Stimulated activated CD8-positive, alpha-beta memory T cell treated with anti-CD3 and anti-CD28 coated beads, Interleukin-15, amount 100 ng/mL, for 24 hours (primary cell): ENCODE data around the gene OR4Q3.
"Not testable (repeated sequence)": the region's sequence is repeated elsewhere in the genome, so short reads cannot be mapped to it uniquely, and the experiment has no call there.

Experiments
- DNase-seq: peaks from one replicate; pipeline ENCODE4 v3.0.0-alpha.2; 2020; ENCODE audit warnings: low read depth

Gene OR4Q3

GRCh38 chr14:19743256-19743655 is at the start of gene OR4Q3:
Gene OR4Q3 (plus strand): TSS chr14:19743571.
- DNase-seq: no peak

GRCh38 chr14:19729359-19729758 is 14.0 kb upstream of the OR4Q3 start:
- no peak for DNase-seq

GRCh38 chr14:19729763-19730162 is 13.6 kb upstream of the OR4Q3 start:
- DNase-seq: no peak

GRCh38 chr14:19733893-19734292 is 9.5 kb upstream of the OR4Q3 start:
- not testable (repeated sequence) for DNase-seq

GRCh38 chr14:19752316-19752715 is 8.9 kb downstream of the OR4Q3 start:
- not testable (repeated sequence) for DNase-seq

- no peak for DNase-seq
Measured at GRCh38 chr14:19754172-19754571, 10.8 kb downstream of the OR4Q3 start.

- not testable (repeated sequence) for DNase-seq
Measured at GRCh38 chr14:19771491-19771890, 28.1 kb downstream of the OR4Q3 start.

GRCh38 chr14:19771895-19772430 is 28.6 kb downstream of the OR4Q3 start:
- DNase-seq: no peak

GRCh38 chr14:19772454-19772853 is 29.1 kb downstream of the OR4Q3 start:
- not testable (repeated sequence) for DNase-seq

GRCh38 chr14:19773204-19773603 is 29.8 kb downstream of the OR4Q3 start, which contains the start of gene OR4M1:
Gene OR4M1 (plus strand): TSS chr14:19773504. CDS start chr14:19780323, 6,819 bp downstream.
- not testable (repeated sequence) for DNase-seq

GRCh38 chr14:19775587-19775986 is 32.2 kb downstream of the OR4Q3 start:
- no peak for DNase-seq

GRCh38 chr14:19785848-19786247 is 42.5 kb downstream of the OR4Q3 start:
- DNase-seq: not testable (repeated sequence)

GRCh38 chr14:19787318-19787717 is 43.9 kb downstream of the OR4Q3 start:
- DNase-seq: not testable (repeated sequence)

GRCh38 chr14:19788150-19788549 is 44.8 kb downstream of the OR4Q3 start:
- DNase-seq: not testable (repeated sequence)

- DNase-seq: not testable (repeated sequence)
Measured at GRCh38 chr14:19796520-19797108, 53.2 kb downstream of the OR4Q3 start.
